Measurements from ENCODE around the gene PPFIA3.
A peak's percentile ranks its signal among the peaks of the same experiment; 100 is the strongest.

The PPFIA3 gene

GRCh38 chr19:49148044-49148682, 28.8 kb downstream of the PPFIA3 start:
- peak overlapping the region in 2 of 11 experiments; percentile 39 to 85; a peak in 1 of 22 replicates for H3K9ac ChIP-seq
- H3K27me3 ChIP-seq, result no peaks in the 10 kb centered on the region; a peak in 1 of 22 replicates

DNA sequence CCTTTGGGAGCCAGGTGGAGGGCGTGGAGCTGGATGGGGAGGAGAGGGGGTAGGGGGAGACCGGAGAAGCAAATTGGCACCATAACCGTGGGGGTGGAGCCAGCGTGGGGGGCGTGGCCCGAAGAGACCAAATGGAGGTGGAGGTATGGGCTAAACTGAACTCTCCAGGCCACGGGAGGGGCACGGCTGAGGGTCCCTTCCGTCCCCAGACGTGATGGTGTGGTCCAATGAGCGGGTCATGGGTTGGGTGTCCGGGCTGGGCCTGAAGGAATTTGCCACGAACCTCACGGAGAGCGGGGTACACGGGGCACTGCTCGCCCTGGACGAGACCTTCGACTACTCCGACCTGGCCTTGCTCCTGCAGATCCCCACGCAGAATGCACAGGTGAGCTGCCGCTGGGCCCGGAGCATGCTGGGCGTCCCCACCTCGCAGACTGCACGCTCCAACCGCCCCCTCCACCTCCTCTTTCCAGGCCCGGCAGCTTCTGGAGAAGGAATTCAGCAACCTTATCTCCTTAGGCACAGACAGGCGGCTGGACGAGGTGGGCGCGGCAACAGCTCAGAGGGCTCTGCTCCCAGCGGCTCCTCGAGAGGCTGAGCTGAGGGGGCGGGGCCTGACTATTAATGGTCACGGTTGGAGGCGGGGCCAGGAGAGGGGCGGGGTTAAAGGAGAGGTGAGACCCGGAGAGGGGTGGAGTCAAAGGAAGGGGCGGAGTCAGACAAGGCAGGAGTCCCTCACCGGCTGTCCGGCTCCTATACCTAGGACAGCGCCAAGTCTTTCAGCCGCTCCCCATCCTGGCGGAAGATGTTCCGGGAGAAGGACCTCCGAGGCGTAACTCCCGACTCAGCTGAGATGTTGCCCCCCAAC, 29.7 kb downstream of the PPFIA3 start:
- peak overlapping the region; percentile 94 to 100 (median 99) for H3K4me2 ChIP-seq
- H3K9ac ChIP-seq, result peak overlapping the region; percentile 79 to 91 (median 86)
- H3K27me3 ChIP-seq, result no peaks in the 10 kb centered on the region; a peak in 1 of 22 replicates
- TF ChIP-seq Cebpa-rat (IDR thresholded peaks at IDR 0.05), result no peak
- H3K27ac ChIP-seq, result peak overlapping the region in 10 of 11 experiments; percentile 77 to 90 (median 84); a peak in 20 of 22 replicates
- no peaks in the 10 kb centered on the region for H3K9me3 ChIP-seq (replicated peaks in 1 of 11)
- peak overlapping the region; percentile 70 to 86 (median 76) for H3K4me3 ChIP-seq
- H4K20me1 ChIP-seq, result peaks cover 0 to 5% (median 0%) of the 10 kb centered on the region in 11 experiments; a peak in 2 of 22 replicates
- H3K4me1 ChIP-seq, result peaks cover 50 to 70% (median 64%) of the 10 kb centered on the region in 10 experiments
- no peaks in the 10 kb centered on the region for H3K36me3 ChIP-seq

More at GRCh38 chr19:49148044-49148682, 28.8 kb downstream of the PPFIA3 start:
- Histone ChIP-seq H3K9me3 (replicated peaks in 1 of 11) (no peaks in the 10 kb centered on the region), H4K20me1 (peaks cover 0 to 5% (median 0%) of the 10 kb centered on the region in 11 experiments; a peak in 2 of 22 replicates), H3K4me3 (peak overlapping the region in 2 of 10 experiments; percentile 75 to 78; a peak in 3 of 20 replicates), H3K27ac (no peak overlapping the region), H3K4me2 (peak overlapping the region; percentile 94 to 100 (median 99); a peak in 21 of 22 replicates), H3K36me3 (no peaks in the 10 kb centered on the region), H3K4me1 (peaks cover 42 to 66% (median 58%) of the 10 kb centered on the region in 10 experiments)
- no peak for TF ChIP-seq Cebpa-rat (IDR thresholded peaks at IDR 0.05)

DNA sequence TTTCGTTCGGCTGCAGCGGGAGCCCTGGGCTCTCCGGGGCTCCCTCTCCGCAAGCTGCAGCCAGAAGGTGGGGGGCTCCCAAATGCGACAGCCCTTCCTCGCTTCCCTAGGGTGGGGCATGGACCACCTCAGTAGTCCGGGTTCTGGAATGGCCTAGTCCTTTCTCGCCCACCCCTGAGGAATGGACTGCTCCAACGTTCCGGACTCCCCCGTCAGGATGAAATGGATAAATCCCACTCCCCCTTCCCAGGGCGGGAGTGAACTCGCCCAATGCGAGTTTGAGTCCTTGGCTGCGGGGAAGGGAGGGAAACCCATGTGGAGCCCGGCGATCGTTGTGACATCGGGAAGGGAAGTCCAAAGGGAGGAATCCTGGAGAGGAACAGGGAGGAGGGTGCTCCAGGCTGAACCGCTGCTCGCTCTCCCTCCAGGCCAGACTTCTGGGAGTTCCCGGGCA, 30.3 kb downstream of the PPFIA3 start:
- Histone ChIP-seq H3K4me2 (peak overlapping the region; percentile 94 to 100 (median 99)), H3K9ac (peak overlapping the region; percentile 79 to 91 (median 86)), H3K4me1 (peaks cover 50 to 75% (median 70%) of the 10 kb centered on the region in 10 experiments), H4K20me1 (peaks cover 0 to 5% (median 0%) of the 10 kb centered on the region in 11 experiments; a peak in 2 of 22 replicates), H3K36me3 (no peaks in the 10 kb centered on the region), H3K27me3 (no peaks in the 10 kb centered on the region; a peak in 1 of 22 replicates), H3K27ac (peak overlapping the region; percentile 66 to 90 (median 83); a peak in 21 of 22 replicates), H3K9me3 (replicated peaks in 1 of 11) (no peaks in the 10 kb centered on the region), H3K4me3 (peak overlapping the region; percentile 70 to 86 (median 76))
- TF ChIP-seq Cebpa-rat (IDR thresholded peaks at IDR 0.05), result no peak

GRCh38 chr19:49150106-49150943, 31.0 kb downstream of the PPFIA3 start:
- no peaks in the 10 kb centered on the region; a peak in 1 of 22 replicates for H3K27me3 ChIP-seq
- peak overlapping the region; percentile 94 to 100 (median 99) for H3K4me2 ChIP-seq
- peaks cover 49 to 79% (median 73%) of the 10 kb centered on the region in 10 experiments for H3K4me1 ChIP-seq
- no peaks in the 10 kb centered on the region for H3K9me3 ChIP-seq (replicated peaks in 1 of 11)
- peak overlapping the region; percentile 70 to 86 (median 76) for H3K4me3 ChIP-seq
- H3K36me3 ChIP-seq, result no peaks in the 10 kb centered on the region
- peak overlapping the region; percentile 79 to 91 (median 86) for H3K9ac ChIP-seq
- peaks cover 0 to 5% (median 0%) of the 10 kb centered on the region in 11 experiments; a peak in 2 of 22 replicates for H4K20me1 ChIP-seq
- peak overlapping the region; percentile 66 to 90 (median 83); a peak in 21 of 22 replicates for H3K27ac ChIP-seq
- no peak for TF ChIP-seq Cebpa-rat (IDR thresholded peaks at IDR 0.05)

DNA sequence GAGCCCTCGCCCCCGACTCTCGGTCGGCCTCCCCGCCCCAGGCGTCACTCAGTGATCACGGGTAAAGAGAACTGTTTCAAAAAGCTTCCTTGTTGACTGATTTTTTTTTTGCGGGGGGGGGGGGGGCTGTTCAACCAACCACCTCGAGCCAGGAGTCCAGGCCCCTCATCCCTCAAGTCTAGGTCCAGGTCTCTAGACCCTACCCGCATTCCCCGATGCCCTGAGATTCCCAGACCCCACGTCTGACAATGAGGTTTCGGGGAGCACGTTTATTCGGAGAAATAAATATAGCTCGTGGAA, 31.6 kb downstream of the PPFIA3 start:
- Histone ChIP-seq H3K27me3 (peaks cover 0 to 5% (median 0%) of the 10 kb centered on the region in 11 experiments; a peak in 2 of 22 replicates), H3K4me1 (peaks cover 44 to 79% (median 73%) of the 10 kb centered on the region in 10 experiments), H3K36me3 (no peaks in the 10 kb centered on the region), H3K27ac (peak overlapping the region; percentile 66 to 90 (median 83); a peak in 19 of 22 replicates), H3K4me2 (peak overlapping the region; percentile 94 to 100 (median 99)), H3K9ac (peak overlapping the region; percentile 79 to 91 (median 86)), H3K9me3 (replicated peaks in 1 of 11) (no peaks in the 10 kb centered on the region), H4K20me1 (peaks cover 0 to 5% (median 0%) of the 10 kb centered on the region in 11 experiments; a peak in 2 of 22 replicates), H3K4me3 (peak overlapping the region; percentile 70 to 86 (median 76))
- no peak for TF ChIP-seq Cebpa-rat (IDR thresholded peaks at IDR 0.05)

GRCh38 chr19:49151267-49152118, 32.1 kb downstream of the PPFIA3 start:
- H3K4me3 ChIP-seq, result peak overlapping the region in 5 of 10 experiments; percentile 74 to 84 (median 78); a peak in 6 of 20 replicates
- no peak for TF ChIP-seq Cebpa-rat (IDR thresholded peaks at IDR 0.05)
- H3K9me3 ChIP-seq (replicated peaks in 1 of 11), result no peaks in the 10 kb centered on the region
- H4K20me1 ChIP-seq, result peaks cover 0 to 5% (median 0%) of the 10 kb centered on the region in 11 experiments; a peak in 2 of 22 replicates
- no peaks in the 10 kb centered on the region for H3K36me3 ChIP-seq
- H3K27ac ChIP-seq, result peak overlapping the region in 1 of 11 experiments; percentile 90; a peak in 2 of 22 replicates
- H3K4me1 ChIP-seq, result peaks cover 44 to 79% (median 73%) of the 10 kb centered on the region in 10 experiments
- H3K9ac ChIP-seq, result peak overlapping the region in 4 of 11 experiments; percentile 85 to 91 (median 86); a peak in 5 of 22 replicates
- H3K27me3 ChIP-seq, result peaks cover 0 to 10% (median 0%) of the 10 kb centered on the region in 11 experiments; a peak in 2 of 22 replicates
- peak overlapping the region; percentile 94 to 100 (median 99) for H3K4me2 ChIP-seq

GRCh38 chr19:49152119-49152550, 32.8 kb downstream of the PPFIA3 start:
- no peak overlapping the region for H3K27ac ChIP-seq
- peaks cover 0 to 5% (median 0%) of the 10 kb centered on the region in 11 experiments; a peak in 2 of 22 replicates for H4K20me1 ChIP-seq
- H3K9ac ChIP-seq, result no peak overlapping the region
- peak overlapping the region; percentile 94 to 100 (median 99); a peak in 20 of 22 replicates for H3K4me2 ChIP-seq
- H3K36me3 ChIP-seq, result no peaks in the 10 kb centered on the region
- H3K4me3 ChIP-seq, result no peak overlapping the region; a peak in 1 of 20 replicates
- H3K9me3 ChIP-seq (replicated peaks in 1 of 11), result no peaks in the 10 kb centered on the region
- H3K4me1 ChIP-seq, result peaks cover 44 to 81% (median 74%) of the 10 kb centered on the region in 10 experiments
- H3K27me3 ChIP-seq, result peaks cover 0 to 10% (median 0%) of the 10 kb centered on the region in 11 experiments; a peak in 2 of 22 replicates
- no peak for TF ChIP-seq Cebpa-rat (IDR thresholded peaks at IDR 0.05)
